NCI-H1417 (cell line): ENCODE results near the gene H6PD.

Source experiments
- DNase-seq, 3 experiments: peaks; one replicate each; lab custom pipeline; 2025; lab: John Stamatoyannopoulos, UW

H6PD gene

DNA sequence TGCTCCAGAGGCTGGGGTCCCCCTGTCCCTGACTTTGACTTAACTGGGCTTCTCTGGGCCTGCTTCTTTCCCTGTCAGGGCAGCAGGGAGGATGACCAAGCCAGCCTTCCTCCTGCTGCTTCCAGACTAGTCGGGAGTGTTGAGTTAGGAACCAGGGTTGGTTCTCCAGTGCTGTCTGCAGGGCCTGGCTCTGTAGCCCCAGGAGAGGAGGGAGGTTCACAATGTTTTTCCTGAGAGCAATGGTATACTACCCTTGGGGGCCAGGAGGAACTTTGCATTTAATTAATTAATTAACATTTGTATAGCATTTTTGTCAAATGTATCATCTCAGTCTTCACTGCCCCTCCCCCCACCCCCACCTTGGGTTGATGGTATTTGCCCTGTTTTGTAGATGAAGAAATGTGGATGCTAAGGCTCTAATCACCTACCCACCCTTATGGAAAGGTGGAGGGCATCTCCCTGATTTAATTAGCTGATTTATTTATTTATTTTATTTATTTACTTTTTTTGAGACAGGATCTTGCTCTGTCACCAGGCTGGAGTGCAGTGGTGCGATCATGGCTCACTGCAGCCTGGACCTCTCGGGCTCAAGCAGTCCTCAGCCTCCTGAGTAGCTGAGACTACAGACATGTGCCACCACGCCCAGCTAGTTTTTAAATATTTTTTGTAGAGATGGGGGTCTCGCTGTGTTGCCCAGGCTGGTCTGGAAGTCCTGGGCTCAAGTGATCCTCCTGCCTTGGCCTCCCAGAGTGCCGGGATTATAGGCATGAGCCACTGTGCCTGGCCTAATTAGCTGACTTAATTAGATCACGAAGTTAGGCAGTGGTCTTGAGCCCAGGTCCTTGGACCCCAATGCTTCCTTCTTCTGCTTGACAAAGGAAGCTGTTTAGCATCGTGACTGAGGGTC is 6.6 kb downstream of the H6PD start:
- DNase-seq = no peak

DNA sequence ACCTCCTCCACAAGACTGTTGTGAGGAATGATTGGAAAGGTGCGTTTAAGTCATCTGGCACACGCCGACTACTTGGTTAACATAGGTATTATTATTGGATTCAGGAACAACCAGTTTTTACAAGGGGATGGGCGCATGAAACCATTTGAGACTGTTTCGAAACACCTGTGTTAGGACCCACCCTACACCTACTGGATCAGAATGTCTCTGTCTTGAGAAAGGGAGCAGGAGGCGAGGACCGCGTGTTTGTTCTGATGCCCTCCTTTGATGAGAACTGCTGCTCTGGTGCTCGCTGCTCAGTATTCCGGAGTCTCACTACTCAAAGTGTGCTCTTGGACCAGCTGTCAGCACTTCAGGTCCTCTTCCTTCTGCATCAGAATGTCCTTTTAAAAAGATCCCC is 7.3 kb downstream of the H6PD start:
- DNase-seq = no peak

DNA sequence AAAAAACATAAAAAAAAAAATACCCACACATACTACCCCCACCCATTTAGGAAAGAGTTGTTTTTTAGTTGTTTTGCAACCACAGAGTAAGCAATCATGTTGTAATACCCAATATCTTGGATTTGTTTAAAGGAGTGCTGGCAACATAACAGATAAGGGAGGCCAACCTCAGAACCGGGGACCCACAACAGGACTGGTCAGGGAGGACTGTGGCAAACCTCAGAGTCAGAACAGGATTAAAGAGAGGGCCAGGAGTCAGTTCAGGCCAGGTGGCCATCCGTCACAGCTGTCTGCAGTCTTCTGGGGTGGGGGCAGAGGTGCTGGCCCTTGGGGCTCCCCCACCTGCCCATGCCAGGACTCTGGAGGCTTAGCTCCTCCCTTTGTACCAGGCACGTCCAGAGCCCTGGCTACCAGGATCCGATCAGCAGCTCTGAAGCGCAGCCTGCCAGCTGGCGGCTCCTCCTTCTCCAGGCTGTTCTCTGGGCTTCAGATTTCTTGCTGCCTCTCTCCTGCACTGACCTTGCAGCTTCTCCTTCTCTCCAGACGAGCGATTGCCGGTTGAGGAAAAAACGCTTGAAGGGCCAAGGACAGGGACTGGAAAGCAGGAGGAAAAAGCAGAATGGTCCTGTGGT is 7.9 kb downstream of the H6PD start:
- no peak for DNase-seq

DNA sequence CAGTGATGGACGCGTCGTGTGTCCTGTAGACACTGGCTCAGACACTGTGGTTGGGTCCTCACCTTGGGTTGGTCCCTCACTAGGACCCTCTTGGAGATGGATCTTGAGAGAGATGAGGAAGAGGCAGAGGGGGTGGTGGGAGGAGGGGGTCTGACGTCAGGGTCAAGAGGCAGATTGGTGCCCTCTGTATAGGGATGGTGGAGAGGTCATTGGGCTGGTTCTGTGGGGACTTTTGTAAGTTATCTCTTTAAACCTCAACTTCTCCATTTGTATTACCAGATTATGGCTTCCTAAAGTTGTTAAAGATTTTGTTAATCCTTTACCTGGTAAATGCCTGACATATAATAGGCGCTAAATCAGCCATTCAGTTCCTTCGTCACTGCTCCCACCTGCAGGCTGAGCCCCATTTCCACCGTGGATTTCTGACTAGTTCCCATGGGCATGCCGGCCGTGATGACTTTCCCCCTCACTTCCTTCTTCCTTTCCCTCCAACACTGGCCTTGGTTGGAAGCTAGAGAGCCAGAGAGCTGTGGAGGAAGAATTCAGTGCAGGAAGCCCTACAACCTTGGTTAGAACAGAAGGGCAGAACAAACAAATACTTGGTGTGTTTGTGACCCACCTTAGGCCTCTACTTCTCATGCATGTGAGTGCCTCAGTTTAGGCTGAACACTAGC is 8.6 kb downstream of the H6PD start:
- DNase-seq = no peak

DNA sequence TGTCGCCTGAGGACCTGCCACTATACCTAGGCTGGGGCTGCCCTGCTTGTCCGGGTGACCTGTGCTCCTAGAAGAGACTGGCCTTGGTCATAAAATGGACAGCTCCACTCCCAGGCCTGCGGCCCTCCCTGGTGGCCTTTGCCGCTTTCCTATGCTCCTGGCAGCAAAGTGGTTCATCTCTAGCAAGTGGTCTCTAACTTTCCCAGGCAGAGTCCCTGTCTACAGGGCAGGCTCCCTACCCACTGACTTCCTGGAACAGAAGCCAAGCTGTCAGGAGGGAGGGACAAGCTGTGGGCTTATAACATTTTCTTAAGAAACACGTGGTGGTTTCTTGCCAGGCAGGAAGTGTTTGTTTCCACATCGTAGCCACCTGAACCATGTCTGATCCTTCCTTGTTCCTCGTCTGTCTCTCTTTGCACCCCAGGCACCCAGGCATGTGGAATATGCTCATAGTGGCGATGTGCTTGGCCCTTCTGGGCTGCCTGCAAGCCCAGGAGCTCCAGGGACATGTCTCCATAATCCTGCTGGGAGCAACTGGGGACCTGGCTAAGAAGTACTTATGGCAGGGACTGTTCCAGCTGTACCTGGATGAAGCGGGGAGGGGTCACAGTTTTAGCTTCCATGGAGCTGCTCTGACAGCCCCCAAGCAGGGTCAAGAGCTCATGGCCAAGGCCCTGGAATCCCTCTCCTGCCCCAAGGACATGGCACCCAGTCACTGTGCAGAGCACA is 10.1 kb downstream of the H6PD start:
- DNase-seq = no peak

DNA sequence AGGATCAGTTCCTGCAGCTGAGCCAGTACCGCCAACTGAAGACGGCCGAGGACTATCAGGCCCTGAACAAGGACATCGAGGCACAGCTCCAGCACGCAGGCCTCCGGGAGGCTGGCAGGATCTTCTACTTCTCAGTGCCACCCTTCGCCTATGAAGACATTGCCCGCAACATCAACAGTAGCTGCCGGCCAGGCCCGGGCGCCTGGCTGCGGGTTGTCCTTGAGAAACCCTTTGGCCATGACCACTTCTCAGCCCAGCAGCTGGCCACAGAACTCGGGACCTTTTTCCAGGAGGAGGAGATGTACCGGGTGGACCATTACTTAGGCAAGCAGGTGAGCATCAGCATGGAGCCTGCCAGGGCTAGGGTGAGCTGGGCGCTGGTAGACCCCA is 10.7 kb downstream of the H6PD start:
- no peak for DNase-seq

DNA sequence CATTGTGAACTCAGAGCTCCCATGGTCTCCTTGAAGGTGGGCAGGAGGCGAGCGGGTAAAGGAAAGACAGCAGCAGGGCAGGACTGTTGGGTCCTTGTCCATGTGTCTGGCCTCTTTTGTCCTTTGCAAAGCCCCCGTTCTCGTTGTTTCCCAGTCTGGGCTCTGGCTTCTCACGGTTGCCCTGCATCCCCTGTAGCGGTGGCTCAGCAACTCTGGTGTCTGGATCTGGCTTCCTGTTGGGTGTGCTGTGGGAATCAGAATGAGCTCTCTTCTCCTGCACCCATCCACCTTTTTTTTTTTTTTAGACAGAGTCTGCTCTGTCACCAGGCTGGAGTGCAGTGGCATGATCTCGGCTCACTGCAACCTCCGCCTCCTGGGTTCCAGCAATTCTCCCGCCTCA is 11.1 kb downstream of the H6PD start:
- DNase-seq = no peak

DNA sequence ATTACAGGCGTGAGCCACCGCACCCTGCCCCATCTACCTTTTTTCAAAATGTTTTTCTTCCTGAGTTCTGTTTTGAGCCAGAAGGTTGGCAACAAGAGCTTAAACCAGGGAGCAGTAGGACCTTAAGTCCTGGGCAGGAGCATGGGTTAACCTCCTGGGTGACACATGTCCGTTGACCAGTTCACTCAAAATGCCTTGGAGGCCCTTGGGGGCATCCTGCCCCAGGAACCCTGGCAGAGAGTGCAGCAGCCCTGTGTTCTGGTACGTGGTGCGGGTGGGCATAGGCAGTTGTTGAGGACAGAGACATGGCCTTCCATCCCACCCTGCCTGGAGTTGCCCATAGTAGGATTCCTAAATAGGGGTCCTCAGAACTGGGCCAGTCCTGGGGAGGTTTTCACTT is 11.6 kb downstream of the H6PD start:
- DNase-seq = no peak

DNA sequence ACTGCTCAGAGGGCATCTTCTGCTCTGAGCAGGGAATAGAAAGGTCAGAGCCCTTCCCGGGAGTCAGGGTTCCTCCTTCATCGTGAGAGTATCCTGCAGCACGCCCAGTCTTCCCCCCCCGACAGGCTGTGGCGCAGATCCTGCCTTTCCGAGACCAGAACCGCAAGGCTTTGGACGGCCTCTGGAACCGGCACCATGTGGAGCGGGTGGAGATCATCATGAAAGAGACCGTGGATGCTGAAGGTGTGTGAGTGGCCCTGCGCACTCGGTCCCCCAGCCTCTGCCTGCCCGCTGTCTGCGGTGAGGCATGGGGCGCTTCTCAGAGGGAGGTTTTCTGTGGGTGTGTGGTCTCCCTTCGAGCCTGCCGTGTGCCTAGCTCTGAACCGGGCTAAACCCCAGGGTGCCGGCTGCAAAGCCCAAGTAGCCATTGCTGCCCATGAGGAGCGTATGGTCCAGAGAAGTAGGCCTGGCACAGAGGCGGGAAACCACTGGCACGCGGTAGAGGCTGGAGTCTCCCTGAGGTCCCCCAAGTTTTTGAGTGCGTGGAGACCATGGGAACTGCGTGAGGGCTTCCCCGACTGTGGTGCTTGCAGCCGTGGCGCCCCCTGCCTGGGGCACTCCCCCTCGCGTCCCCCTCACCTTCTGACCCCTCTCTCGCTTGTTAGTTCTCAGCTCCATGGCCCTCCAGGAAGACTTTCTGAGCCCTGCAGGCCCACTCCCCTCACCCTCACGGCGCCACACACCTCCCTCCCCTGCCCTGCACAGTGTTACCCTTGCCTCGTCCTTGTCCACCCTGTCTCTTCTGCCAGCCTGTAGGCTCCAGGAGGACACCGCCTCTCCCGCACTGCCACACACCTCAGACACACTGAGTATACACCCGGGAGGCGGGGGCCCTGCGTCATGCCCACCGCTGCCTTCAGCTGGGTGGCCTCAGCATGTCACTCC is 12.5 kb downstream of the H6PD start:
- DNase-seq = no peak

DNA sequence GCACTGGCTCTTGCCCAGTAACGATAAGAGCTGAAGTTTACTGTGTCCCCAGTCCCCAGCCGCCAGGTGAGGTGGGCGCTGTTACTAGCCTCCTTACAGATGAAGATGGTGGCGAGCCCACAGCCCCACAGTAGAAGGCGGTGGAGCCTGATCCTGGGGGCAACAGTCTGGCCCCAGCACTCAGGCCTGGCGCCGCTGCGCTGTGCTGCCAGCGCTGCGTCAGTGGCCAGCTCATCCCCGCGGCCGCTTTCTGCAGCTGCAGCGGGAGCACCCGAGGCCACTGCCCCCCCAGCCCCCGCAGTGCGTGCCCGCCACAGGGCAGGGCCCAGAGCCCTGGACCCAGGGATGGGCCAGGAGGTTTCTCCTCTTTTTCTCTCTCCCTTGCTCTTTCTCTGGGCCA is 13.3 kb downstream of the H6PD start:
- DNase-seq = no peak

DNA sequence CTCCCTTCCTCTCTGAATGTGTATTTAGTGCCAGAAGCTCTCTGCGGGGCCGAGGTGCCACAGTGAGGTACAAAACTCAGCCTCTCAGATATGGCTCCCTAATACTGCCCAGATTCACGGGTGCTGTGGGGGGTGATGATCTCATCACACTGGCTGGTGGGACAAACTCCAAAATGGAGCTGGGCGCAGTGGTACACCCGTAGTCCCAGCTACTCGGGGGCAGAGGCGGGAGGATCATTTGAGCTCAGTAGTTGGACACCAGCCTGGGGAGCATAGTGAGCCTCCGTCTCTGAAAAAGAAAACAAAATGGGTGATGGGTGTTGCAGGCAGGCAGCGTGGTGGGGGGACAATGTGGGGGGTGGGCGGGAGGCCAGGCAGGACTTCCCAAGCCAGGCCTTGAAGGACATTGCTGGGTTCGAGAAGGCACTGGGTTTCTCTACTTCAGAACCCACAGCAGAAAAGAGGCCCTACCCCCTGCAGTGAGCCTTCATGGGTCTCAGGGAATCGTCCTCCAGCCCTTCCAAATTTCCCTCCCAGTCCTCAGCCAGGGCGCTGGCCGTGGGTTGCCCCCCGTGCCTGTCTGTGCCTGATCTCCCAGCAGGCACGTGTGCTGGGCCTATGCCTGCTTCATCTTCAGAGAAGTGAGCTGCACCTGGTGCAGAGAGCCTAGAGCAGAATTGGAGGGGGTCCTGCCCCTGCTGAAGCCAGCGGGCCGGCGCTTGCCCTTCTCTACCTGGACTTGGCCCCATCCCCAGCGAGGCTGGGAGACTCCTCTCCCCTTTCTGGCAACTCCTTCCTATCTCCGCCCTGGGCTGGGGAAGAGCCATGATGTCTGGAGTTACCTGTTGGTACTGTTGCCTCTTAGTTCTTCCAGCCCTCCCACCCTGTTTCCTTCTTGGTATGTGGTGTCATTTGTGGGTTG is 14.0 kb downstream of the H6PD start:
- no peak for DNase-seq

DNA sequence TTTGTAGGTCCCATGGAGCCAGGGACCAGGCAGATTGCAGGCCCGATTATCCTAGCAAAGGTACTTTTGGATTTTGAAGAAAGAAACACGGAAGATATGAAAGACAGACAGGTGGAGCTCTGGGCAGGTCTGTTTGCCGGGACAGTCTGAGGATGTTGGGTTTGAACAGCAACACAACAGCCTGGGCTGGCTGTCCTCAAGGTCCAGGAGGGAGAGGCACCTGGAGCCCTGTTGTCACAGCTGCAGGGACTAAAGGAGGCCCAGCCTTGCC is 14.6 kb downstream of the H6PD start:
- DNase-seq = no peak

DNA sequence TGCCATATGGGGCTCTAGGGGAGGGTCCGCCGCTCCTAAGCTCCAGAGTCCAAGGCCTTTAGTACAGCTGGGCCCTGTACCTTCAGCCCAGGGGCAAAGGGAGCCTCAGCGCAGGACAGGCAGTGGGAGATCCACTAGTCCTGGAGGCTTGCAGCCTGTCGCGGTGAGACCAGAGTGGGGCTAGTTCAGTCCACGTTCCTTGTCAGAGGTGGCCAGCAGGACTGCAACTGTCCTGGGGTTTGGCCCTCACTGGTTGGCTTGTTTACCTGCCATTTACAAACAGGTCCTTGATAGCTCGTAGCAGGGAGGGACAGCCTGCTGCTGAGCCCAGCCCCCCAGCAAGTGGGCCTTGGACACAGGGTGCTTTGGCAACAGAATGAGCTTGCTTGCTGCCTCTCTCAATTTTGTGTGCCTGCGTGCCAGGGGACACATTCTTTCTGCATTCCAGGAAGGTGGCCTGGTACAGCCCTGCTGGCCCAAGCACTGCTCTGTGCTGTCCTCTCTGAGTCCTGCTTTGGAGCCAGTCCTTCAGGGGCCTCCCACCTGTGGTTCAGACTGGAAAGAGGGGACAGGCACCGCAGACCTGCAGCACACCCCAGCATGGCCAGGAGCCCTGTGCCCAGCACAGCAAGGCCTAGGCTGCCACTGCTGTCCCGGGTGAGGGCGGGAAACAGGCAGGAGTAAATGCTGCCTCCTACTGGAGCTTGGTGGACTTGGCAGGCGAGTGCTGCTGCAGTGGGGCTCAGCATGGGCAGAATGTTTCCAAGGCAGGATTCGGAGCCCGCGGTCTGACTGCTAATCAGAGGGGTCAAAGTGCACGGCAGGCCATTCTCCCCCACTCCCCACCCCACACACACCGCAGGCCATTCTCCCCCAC is 15.2 kb downstream of the H6PD start:
- DNase-seq = no peak

DNA sequence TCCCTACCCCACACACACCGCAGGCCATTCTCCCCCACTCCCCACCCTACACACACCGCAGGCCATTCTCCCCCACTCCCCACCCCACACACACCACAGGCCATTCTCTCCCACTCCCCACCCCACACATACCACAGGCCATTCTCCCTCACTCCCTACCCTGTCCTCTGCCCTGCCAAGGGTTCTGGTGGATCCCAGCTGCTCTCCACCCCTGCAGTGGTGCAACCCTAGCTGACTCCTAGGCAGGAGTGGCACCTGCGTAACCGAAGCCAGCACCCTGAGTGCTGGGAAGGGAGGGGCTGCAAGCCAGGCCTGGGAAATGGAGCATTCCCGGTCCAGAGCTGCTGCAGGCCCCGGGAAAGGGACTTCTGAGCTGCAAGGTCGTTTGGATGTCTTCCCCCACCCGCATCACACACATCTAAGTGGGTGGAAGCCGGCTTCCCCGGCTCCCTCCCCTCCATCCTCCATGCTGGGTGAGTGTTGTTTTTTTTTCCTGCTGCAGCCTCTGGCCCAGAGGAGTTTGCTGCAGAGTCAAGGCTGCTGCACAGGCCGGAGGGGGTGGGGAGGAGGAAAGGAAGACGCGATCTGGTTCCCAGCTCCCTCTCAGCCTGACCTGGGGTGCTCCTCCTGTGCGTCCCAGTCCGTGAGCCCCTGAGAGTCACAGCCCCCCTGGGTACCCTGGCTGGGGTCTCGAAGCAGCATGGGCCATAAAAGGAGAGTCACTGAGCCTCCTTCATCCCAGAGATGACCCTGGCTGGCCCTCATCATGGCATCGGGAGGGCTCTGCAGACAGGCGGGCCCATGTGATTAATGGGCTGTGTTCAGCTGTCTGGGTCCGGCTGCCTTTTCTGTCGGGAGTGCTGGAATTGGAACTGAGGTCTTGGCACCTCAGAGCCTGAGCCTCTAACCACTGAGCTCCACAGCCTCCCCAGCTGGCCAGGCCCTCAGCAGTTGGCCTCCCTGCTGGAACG is 16.1 kb downstream of the H6PD start:
- peak in 1 of 3 experiments; percentile 46 for DNase-seq

DNA sequence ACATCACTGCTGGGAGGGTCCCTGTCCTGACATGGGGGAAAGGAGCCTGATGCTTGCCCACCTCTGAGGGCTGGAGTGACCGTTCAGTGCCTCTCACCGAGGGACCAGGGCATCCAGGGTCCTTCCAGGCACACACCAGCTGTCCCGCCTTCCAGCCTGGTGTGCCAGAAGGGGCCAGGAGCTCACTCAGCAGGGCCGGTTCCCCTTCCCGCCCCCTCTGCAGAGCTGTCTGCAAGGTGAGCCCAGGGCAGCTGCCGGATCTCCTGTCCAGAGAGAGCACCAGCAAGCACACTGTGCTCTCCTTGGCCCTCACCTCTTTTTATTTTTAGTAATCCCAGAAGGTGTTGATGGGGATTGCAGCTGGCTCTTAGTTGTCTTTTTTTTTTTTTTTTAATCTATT is 16.9 kb downstream of the H6PD start:
- DNase-seq = no peak

DNA sequence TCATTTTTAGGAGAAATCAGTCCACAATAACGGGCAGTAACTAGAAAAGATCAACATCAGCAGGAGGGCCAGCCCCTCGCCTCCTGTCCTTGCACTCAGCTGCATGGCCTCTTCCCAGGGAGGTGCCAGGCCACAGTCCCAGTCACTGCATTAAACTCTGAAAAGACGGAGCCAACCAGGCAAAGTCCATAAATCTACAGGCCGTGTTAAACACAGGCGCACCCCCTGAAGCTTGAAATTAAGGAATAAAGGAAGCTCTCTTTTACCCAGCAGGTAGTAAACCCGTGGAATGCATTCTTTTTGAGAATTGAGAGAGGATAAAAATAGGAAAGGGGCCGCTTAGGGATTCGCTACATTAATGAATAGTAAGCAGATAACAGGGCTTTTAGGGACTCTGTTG is 18.4 kb downstream of the H6PD start:
- DNase-seq = peak in 2 of 3 experiments; percentile 19 to 59

DNA sequence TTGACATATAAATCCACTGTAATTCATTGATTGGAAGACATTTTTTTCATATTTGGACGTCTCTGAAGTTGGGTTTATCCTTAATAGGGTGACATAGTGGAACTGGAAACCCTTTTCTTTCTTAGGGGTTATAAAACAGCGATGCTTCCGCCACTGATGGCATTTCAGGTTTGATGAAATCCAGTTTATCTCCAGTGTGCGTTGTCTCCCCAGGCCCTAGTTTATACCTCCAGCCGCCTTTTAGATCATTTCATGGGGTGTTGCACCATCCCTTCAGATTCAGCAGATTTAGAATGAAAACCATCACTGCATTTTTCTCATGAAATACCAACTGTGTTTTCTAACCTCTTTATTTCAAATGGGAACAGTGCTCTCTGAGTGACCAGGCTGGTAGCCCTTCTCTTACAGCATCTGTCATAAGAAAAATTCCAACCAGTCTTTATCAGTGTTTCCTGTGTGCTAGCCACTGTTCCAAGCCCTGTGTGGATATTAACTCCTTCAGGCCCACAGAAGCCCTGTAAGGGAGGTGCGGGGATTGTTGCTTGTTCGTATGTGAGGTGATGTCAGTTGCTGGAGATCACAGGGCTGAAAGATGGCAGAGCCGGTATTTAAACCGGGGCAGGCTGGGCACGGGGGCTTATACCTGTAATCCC is 19.0 kb downstream of the H6PD start:
- no peak for DNase-seq

DNA sequence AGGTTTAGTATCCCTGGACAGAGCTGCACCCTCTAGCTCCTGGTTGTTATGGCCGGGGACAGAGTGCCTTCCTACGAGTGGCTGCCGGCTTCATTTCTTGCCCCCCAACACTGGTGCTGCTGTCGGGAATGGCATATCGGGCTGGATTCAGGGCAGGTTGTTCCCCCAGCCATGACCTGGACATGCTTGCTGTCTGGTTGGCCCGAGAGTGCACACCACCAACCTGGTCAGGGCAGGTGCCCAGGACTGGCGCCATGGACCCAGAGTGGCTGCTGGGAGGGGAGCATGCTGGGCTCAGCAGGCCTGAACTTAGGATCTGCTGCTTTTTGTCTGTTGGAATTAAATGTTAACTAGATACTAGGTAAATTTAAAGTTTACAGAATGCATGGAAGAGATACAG is 21.8 kb downstream of the H6PD start:
- DNase-seq = no peak
